GM12891 (cell line): ENCODE data around the gene CHRNE.

Source experiments
- DNase-seq: peaks from one replicate; pipeline ENCODE4 v3.0.0; 2011; ENCODE audit warnings: low spot score; ENCODE audit not compliant: insufficient read length
- FAIRE-seq: peaks from 2 replicates; lab custom pipeline; 2011; peaks lifted over from hg19 to GRCh38; lab: Jason Lieb, UNC
- PAX5 ChIP-seq: IDR thresholded peaks from 2 replicates; pipeline ENCODE4 v1.6.1; 2011; ENCODE audit warnings: low read length, moderate library complexity, mild to moderate bottlenecking; ENCODE audit not compliant: insufficient read depth, severe bottlenecking
- POLR2A ChIP-seq: IDR thresholded peaks from 2 replicates; pipeline ENCODE4 v1.6.1; 2011; ENCODE audit warnings: low read depth, low read length, control low read depth
- POLR2AphosphoS5 ChIP-seq: IDR thresholded peaks from 2 replicates; pipeline ENCODE4 v1.6.1; 2011; ENCODE audit warnings: low read depth, low read length, control low read depth
- POU2F2 ChIP-seq: IDR thresholded peaks from 2 replicates; pipeline ENCODE4 v1.6.1; 2011; ENCODE audit warnings: low read depth, mild to moderate bottlenecking, control low read depth, low read length, moderate library complexity
- SPI1 ChIP-seq: IDR thresholded peaks from 2 replicates; pipeline ENCODE4 v1.6.1; 2011; ENCODE audit warnings: low read depth, low read length, control low read depth
- TAF1 ChIP-seq: IDR thresholded peaks from 2 replicates; pipeline ENCODE4 v1.6.1; 2011; ENCODE audit warnings: low read depth, low read length, control low read depth

CHRNE gene

DNA sequence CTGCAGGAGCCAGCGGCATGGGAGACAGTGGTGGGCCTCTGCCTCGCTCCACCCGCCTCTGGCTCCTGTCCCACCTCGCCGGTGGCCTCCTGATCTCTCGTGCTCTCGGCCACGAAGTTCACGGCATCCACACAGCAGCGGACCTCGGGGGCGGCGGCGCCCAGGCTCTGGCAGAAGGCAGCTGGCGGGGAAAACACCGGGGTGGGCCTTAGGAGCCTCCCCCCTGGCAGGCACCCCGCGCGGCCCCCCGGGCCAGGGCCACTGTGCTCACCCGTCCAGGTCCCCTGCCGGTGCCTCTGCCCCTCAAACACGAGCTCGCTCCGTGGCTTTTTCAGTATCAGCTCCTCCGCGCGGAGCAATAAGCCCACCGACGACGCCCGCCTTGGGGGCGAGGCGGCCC is 4.0 kb downstream of the CHRNE start:
- DNase-seq = no peak
- FAIRE-seq = no peak
- no peak for TF ChIP-seq SPI1
- no peak for TF ChIP-seq POLR2A
- TF ChIP-seq POU2F2 = no peak
- TF ChIP-seq POLR2AphosphoS5 = no peak
- TF ChIP-seq PAX5 = no peak
- no peak for TF ChIP-seq TAF1

GRCh38 chr17:4898351-4898750 is 4.5 kb downstream of the CHRNE start:
- FAIRE-seq (no peak), DNase-seq (no peak)

GRCh38 chr17:4897785-4898184 is 5.1 kb downstream of the CHRNE start:
- DNase-seq (no peak), FAIRE-seq (no peak)
- TF ChIP-seq PAX5 = no peak
- TF ChIP-seq POLR2AphosphoS5 = no peak
- TF ChIP-seq POU2F2 = no peak
- no peak for TF ChIP-seq SPI1
- TF ChIP-seq POLR2A = no peak
- TF ChIP-seq TAF1 = no peak

More at GRCh38 chr17:4898351-4898750, 4.5 kb downstream of the CHRNE start:
- TF ChIP-seq POLR2A = no peak
- no peak for TF ChIP-seq SPI1
- TF ChIP-seq POU2F2 = no peak
- no peak for TF ChIP-seq POLR2AphosphoS5
- no peak for TF ChIP-seq PAX5
- no peak for TF ChIP-seq TAF1

DNA sequence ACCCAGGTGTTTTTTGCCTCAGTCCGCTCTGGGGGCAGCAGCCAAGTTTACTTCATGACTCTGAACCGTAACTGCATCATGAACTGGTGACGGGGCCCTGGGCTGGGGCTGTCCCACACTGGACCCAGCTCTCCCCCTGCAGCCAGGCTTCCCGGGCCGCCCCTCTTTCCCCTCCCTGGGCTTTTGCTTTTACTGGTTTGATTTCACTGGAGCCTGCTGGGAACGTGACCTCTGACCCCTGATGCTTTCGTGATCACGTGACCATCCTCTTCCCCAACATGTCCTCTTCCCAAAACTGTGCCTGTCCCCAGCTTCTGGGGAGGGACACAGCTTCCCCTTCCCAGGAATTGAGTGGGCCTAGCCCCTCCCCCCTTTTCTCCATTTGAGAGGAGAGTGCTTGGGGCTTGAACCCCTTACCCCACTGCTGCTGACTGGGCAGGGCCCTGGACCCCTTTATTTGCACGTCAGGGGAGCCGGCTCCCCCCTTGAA is 5.7 kb downstream of the CHRNE start:
- TF ChIP-seq SPI1 (no peak), POLR2AphosphoS5 (no peak), PAX5 (no peak), POLR2A (no peak), TAF1 (no peak), POU2F2 (no peak)
- DNase-seq = no peak
- no peak for FAIRE-seq

GRCh38 chr17:4896332-4897197 is 6.3 kb downstream of the CHRNE start:
- DNase-seq (no peak), FAIRE-seq (no peak)
- TF ChIP-seq POU2F2 (no peak), TAF1 (no peak), POLR2AphosphoS5 (no peak), SPI1 (no peak), PAX5 (no peak), POLR2A (no peak)

GRCh38 chr17:4895657-4896331 is 7.1 kb downstream of the CHRNE start:
- TF ChIP-seq PAX5 (no peak), POLR2A (no peak), POLR2AphosphoS5 (no peak), SPI1 (no peak), POU2F2 (no peak), TAF1 (no peak)
- FAIRE-seq = no peak
- DNase-seq = no peak

DNA sequence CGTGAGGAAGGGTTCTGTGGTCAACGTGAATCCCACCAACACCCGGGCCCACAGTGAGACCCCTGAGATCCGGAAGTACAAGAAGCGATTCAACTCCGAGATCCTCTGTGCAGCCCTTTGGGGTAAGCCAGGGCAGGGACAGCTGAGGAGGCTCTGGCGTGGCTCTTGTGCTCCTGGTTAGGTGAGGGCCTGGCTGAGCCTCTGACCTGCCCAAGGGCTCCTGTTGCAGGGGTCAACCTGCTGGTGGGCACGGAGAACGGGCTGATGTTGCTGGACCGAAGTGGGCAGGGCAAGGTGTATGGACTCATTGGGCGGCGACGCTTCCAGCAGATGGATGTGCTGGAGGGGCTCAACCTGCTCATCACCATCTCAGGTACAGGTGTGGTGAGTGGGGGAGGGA is 7.8 kb downstream of the CHRNE start:
- DNase-seq (no peak), FAIRE-seq (no peak)
- TF ChIP-seq TAF1 = no peak
- no peak for TF ChIP-seq POU2F2

GRCh38 chr17:4893721-4894560 is 9.0 kb downstream of the CHRNE start:
- TF ChIP-seq TAF1 (no peak), SPI1 (no peak), POLR2A (no peak), PAX5 (no peak), POU2F2 (no peak), POLR2AphosphoS5 (no peak)
- FAIRE-seq = no peak
- DNase-seq = no peak
